Neutrophil (primary cell): Measurements from ENCODE around the gene PTPRN2.
"Not testable (repeated sequence)": the region's sequence is repeated elsewhere in the genome, so short reads cannot be mapped to it uniquely, and the experiment has no call there.

Experiments
- H3K27ac ChIP-seq: fragments of 200-600 bp; sonication (generic); 2 replicates; pipeline ENCODE4 v1.5.1; 2016; ENCODE audit warnings: mild to moderate bottlenecking, moderate library complexity
- H3K27me3 ChIP-seq: fragments of 200-600 bp; sonication (generic); 2 replicates; pipeline ENCODE4 v1.6.0; 2016; ENCODE audit warnings: mild to moderate bottlenecking
- H3K36me3 ChIP-seq: fragments of 200-600 bp; sonication (generic); 2 replicates; pipeline ENCODE4 v1.5.1; 2017
- H3K4me1 ChIP-seq, 2 experiments: fragments of 200-600 bp in 1 of 2; sonication (generic) in 1 of 2; 1 replicate in 1 of 2; 2 replicates in 1 of 2; pipeline versions ENCODE4 v1.5.1 to v1.6.1; 2013 to 2016; ENCODE audit warnings: low read depth in 1 of 2, low read length in 1 of 2, mild to moderate bottlenecking in 1 of 2, moderate library complexity in 1 of 2; ENCODE audit not compliant: control insufficient read depth in 1 of 2, insufficient read depth in 1 of 2
- H3K4me3 ChIP-seq, 2 experiments: fragments of 200-600 bp in 1 of 2; sonication (generic) in 1 of 2; 1 replicate in 1 of 2; 2 replicates in 1 of 2; pipeline ENCODE4 v1.5.1; 2013 to 2016; ENCODE audit warnings: low read depth in 1 of 2, low read length in 1 of 2, mild to moderate bottlenecking in 1 of 2, moderate library complexity in 1 of 2
- H3K9me3 ChIP-seq: fragments of 200-600 bp; sonication (generic); 2 replicates; pipeline ENCODE4 v1.5.1; 2016
- CTCF ChIP-seq: fragments of 200-600 bp; sonication (generic); IDR thresholded peaks from 2 replicates; pipeline ENCODE4 v1.5.1; 2016; ENCODE audit warnings: antibody characterized with exemption

PTPRN2 gene

DNA sequence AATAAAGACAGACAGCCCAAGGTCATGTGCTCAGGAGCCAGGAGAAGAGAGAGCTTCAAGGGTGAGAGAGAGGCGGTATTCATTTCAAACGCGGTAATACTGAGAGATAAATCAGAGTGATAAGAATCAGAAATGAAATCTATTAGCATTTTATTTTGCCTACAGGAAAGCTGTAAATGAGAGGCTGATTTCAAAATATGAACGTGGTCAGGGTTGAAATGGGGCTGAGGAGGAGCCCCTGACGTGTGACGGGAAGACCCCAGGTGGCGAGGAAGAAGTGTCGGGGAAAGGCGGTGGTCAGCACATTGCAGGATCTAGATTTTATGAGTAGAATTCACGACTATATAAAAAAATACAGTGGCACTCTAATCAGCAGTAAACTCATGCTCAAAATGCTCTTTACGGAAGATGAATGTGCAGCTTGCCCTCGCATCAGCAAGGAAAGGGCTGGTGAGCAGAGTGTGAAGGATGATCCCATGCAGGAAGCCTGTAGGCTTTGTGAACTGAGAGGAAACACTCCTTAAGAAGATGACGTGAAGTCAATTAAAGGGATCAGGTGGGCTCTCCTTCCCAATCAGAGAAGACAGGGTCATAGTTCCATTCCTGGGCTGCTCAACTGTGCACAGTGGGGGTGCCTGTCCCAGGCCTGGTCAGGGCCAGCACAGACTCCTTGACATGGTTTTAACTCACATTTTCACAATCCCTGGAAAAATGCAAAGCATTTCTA lies 360.2 kb downstream of the PTPRN2 start:
- no peaks in the 10 kb centered on the region for H3K4me1 ChIP-seq
- H3K36me3 ChIP-seq: no peaks in the 10 kb centered on the region
- no peak overlapping the region for H3K4me3 ChIP-seq
- no peaks in the 10 kb centered on the region for H3K9me3 ChIP-seq
- TF ChIP-seq CTCF: no peak
- H3K27ac ChIP-seq: no peak overlapping the region
- no peaks in the 10 kb centered on the region for H3K27me3 ChIP-seq

GRCh38 chr7:158216198-158216597 lies 371.4 kb downstream of the PTPRN2 start:
- TF ChIP-seq CTCF: no peak
- Histone ChIP-seq H3K27ac (no peak overlapping the region), H3K9me3 (no peaks in the 10 kb centered on the region), H3K27me3 (no peaks in the 10 kb centered on the region), H3K36me3 (no peaks in the 10 kb centered on the region), H3K4me3 (no peak overlapping the region), H3K4me1 (no peaks in the 10 kb centered on the region)

- Histone ChIP-seq H3K36me3 (no peaks in the 10 kb centered on the region), H3K27me3 (no peaks in the 10 kb centered on the region), H3K4me3 (no peak overlapping the region), H3K4me1 (no peaks in the 10 kb centered on the region), H3K27ac (no peak overlapping the region), H3K9me3 (no peaks in the 10 kb centered on the region)
- TF ChIP-seq CTCF: no peak
These were observed 378.2 kb downstream of the PTPRN2 start for GRCh38 chr7:158209435-158209834.

DNA sequence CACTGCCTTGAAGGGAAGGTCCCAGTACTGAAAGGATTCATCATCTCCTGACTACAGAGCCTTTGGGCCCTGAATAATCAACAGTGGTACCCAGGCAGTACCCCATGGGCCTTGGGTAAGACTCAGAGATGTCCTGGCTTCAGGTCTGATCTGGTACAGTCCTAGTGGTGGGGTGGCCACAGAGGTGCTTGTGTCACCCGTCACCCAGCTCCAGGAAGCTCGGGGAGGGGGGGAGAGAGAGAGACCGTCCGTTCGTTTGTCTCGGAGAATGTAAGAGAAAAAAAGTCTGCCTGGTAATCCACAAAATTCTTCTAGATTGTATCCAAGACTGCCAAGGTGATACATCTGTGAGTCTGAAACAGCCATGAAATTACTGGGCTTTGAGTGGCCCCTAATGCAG lies 381.3 kb downstream of the PTPRN2 start:
- no peaks in the 10 kb centered on the region for H3K36me3 ChIP-seq
- no peaks in the 10 kb centered on the region for H3K9me3 ChIP-seq
- H3K27me3 ChIP-seq: peaks cover 9% of the 10 kb centered on the region
- H3K4me3 ChIP-seq: no peak overlapping the region
- no peak for TF ChIP-seq CTCF
- no peaks in the 10 kb centered on the region for H3K4me1 ChIP-seq
- no peak overlapping the region for H3K27ac ChIP-seq

GRCh38 chr7:158204453-158204852 lies 383.2 kb downstream of the PTPRN2 start:
- no peaks in the 10 kb centered on the region for H3K4me1 ChIP-seq
- peaks cover 9% of the 10 kb centered on the region for H3K27me3 ChIP-seq
- no peak overlapping the region for H3K27ac ChIP-seq
- no peaks in the 10 kb centered on the region for H3K9me3 ChIP-seq
- no peak overlapping the region for H3K4me3 ChIP-seq
- TF ChIP-seq CTCF: no peak
- no peaks in the 10 kb centered on the region for H3K36me3 ChIP-seq

GRCh38 chr7:158203948-158204347 lies 383.7 kb downstream of the PTPRN2 start:
- not testable (repeated sequence) for H3K27ac ChIP-seq, H3K36me3 ChIP-seq, H3K4me3 ChIP-seq

More at GRCh38 chr7:158203948-158204347, 383.7 kb downstream of the PTPRN2 start:
- not testable (repeated sequence) for H3K9me3 ChIP-seq, H3K27me3 ChIP-seq, H3K4me1 ChIP-seq
